Astrocyte (in vitro differentiated cells and primary cell): Measurements from ENCODE around the gene FRZB.

ENCODE experiments used
- CTCF ChIP-seq: IDR thresholded peaks from 2 replicates; pipeline ENCODE4 v1.5.1; 2011; ENCODE audit warnings: low read depth, mild to moderate bottlenecking, inconsistent platforms, low read length, moderate library complexity; ENCODE audit not compliant: insufficient read depth
- EZH2 ChIP-seq: IDR thresholded peaks from 2 replicates; pipeline ENCODE4 v1.6.1; 2012; ENCODE audit warnings: mild to moderate bottlenecking, low read length, inconsistent platforms; ENCODE audit not compliant: insufficient read depth

GRCh38 chr2:182891611-182892010, 25.2 kb upstream of the FRZB start:
- TF ChIP-seq CTCF: no peak
- no peak for TF ChIP-seq EZH2
